ENCODE measurements around the gene EIF6. TPM values are rescaled to one million over a fixed set of nuclear protein-coding genes. Genes with fewer than 3 reads are reported as not detected.

EIF6 gene
- total and polyA plus RNA-seq, 7 donors, result 61.9 to 289 (median 71.3) TPM

- no peaks in the 10 kb centered on the region for H3K9me3 ChIP-seq
- H3K27me3 ChIP-seq, result peaks cover 0 to 4% (median 0%) of the 10 kb centered on the region in 3 donors
- no peaks in the 10 kb centered on the region for H3K4me1 ChIP-seq
- no peaks in the 10 kb centered on the region for H3K36me3 ChIP-seq
- 91 to 94% methylated on average over 19 of the region's 19 CpGs for WGBS, 2 donors
- intact Hi-C loops (cut with DNase I), result no loop called here
- DNase-seq, result no peak
- no peak overlapping the region for H3K27ac ChIP-seq
- no peak overlapping the region for H3K4me3 ChIP-seq
- TF ChIP-seq EP300 (IDR thresholded peaks at IDR 0.05), result no peak
- TF ChIP-seq CTCF (IDR thresholded peaks at IDR 0.05), result no peak
- no peak for TF ChIP-seq POLR2A (IDR thresholded peaks at IDR 0.05)
- TF ChIP-seq POLR2AphosphoS5 (IDR thresholded peaks at IDR 0.05), result no peak
Measured at GRCh38 chr20:35293303-35294292, 9.0 kb upstream of the EIF6 start.

GRCh38 chr20:35292504-35293285 lies 8.1 kb upstream of the EIF6 start:
- intact Hi-C loops (cut with DNase I), result no loop called here
- H3K27me3 ChIP-seq, result peaks cover 0 to 4% (median 0%) of the 10 kb centered on the region in 3 donors
- no peak overlapping the region for H3K27ac ChIP-seq
- 81 to 82% methylated on average over 23 of the region's 23 CpGs for WGBS, 2 donors
- H3K4me3 ChIP-seq, result no peak overlapping the region
- H3K36me3 ChIP-seq, result no peaks in the 10 kb centered on the region
- no peaks in the 10 kb centered on the region for H3K4me1 ChIP-seq
- no peak for DNase-seq
- TF ChIP-seq EP300 (IDR thresholded peaks at IDR 0.05), result no peak
- no peak for TF ChIP-seq POLR2AphosphoS5 (IDR thresholded peaks at IDR 0.05)
- no peak for TF ChIP-seq POLR2A (IDR thresholded peaks at IDR 0.05)
- TF ChIP-seq CTCF (IDR thresholded peaks at IDR 0.05), result no peak
- no peaks in the 10 kb centered on the region for H3K9me3 ChIP-seq

GRCh38 chr20:35291654-35292503 lies 7.3 kb upstream of the EIF6 start, which contains the start of gene FAM83C:
FAM83C (minus strand) TSS chr20:35292425; CDS start chr20:35292304, 121 bp downstream.
- Histone ChIP-seq H3K27me3 (peaks cover 0 to 4% (median 0%) of the 10 kb centered on the region in 3 donors), H3K27ac (no peak within 1 kb of the TSS), H3K36me3 (no peaks in the 10 kb centered on the region), H3K4me3 (no peak within 1 kb of the TSS), H3K4me1 (no peaks in the 10 kb centered on the region), H3K9me3 (no peaks in the 10 kb centered on the region)
- intact Hi-C loops (cut with DNase I), result no loop called here
- DNase-seq, result no peak
- no peak for TF ChIP-seq CTCF (IDR thresholded peaks at IDR 0.05)
- TF ChIP-seq EP300 (IDR thresholded peaks at IDR 0.05), result no peak
- no peak for TF ChIP-seq POLR2A (IDR thresholded peaks at IDR 0.05)
- no peak for TF ChIP-seq POLR2AphosphoS5 (IDR thresholded peaks at IDR 0.05)
- 79% methylated on average over 40 of the region's 40 CpGs for WGBS, 2 donors

GRCh38 chr20:35290887-35291417 lies 6.4 kb upstream of the EIF6 start:
- intact Hi-C loops (cut with DNase I), result no loop called here
- no peaks in the 10 kb centered on the region for H3K9me3 ChIP-seq
- H3K36me3 ChIP-seq, result no peaks in the 10 kb centered on the region
- H3K4me3 ChIP-seq, result no peak overlapping the region
- WGBS, 2 donors, result 83 to 88% methylated on average over 7 of the region's 7 CpGs
- TF ChIP-seq POLR2AphosphoS5 (IDR thresholded peaks at IDR 0.05) (no peak), EP300 (IDR thresholded peaks at IDR 0.05) (no peak), POLR2A (IDR thresholded peaks at IDR 0.05) (no peak), CTCF (IDR thresholded peaks at IDR 0.05) (no peak)
- DNase-seq, result no peak
- no peaks in the 10 kb centered on the region for H3K4me1 ChIP-seq
- peaks cover 0 to 4% (median 0%) of the 10 kb centered on the region in 3 donors for H3K27me3 ChIP-seq
- H3K27ac ChIP-seq, result no peak overlapping the region

Data from sigmoid colon (tissue), 7 donors.